HCT116 (cell line): ENCODE measurements around the gene PIPOX.

Experiments used
- EGR1 ChIP-seq: IDR thresholded peaks from 2 replicates; pipeline ENCODE4 v1.6.1; 2012; ENCODE audit warnings: low read depth
- EZH2 ChIP-seq: fragments of 200-600 bp; sonication (generic); IDR thresholded peaks from 2 replicates; pipeline ENCODE4 v1.6.1; 2017; ENCODE audit warnings: antibody characterized with exemption, mixed run types
- MAX ChIP-seq: IDR thresholded peaks from 2 replicates; pipeline ENCODE4 v1.6.1; 2012
- POLR2A ChIP-seq: IDR thresholded peaks from 2 replicates; pipeline ENCODE4 v1.7.0; 2011; ENCODE audit warnings: borderline replicate concordance; ENCODE audit not compliant: insufficient read depth, insufficient read length; ENCODE audit errors: extremely low read depth
- RAD21 ChIP-seq: IDR thresholded peaks from 2 replicates; pipeline ENCODE4 v1.6.1; 2012; ENCODE audit warnings: low read depth, mild to moderate bottlenecking

GRCh38 chr17:29034510-29034909, 8.4 kb upstream of the PIPOX start:
- no peak for TF ChIP-seq POLR2A
- TF ChIP-seq EZH2: no peak
- TF ChIP-seq EGR1: no peak
- no peak for TF ChIP-seq RAD21
- TF ChIP-seq MAX: no peak
